GM19351 (cell line): Measurements from ENCODE around the gene SMIM15.
A peak's percentile ranks its signal among the peaks of the same experiment; 100 is the strongest.
"Not testable (repeated sequence)": the region's sequence is repeated elsewhere in the genome, so short reads cannot be mapped to it uniquely, and the experiment has no call there.

Experiments
- ATAC-seq: cut with Tn5 transposase; IDR thresholded peaks from one replicate; pipeline ENCODE4 v1.9.1; 2021; ENCODE audit warnings: mild to moderate bottlenecking, moderate library complexity; ENCODE audit not compliant: unreplicated experiment

SMIM15 gene, protein sequence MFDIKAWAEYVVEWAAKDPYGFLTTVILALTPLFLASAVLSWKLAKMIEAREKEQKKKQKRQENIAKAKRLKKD

DNA sequence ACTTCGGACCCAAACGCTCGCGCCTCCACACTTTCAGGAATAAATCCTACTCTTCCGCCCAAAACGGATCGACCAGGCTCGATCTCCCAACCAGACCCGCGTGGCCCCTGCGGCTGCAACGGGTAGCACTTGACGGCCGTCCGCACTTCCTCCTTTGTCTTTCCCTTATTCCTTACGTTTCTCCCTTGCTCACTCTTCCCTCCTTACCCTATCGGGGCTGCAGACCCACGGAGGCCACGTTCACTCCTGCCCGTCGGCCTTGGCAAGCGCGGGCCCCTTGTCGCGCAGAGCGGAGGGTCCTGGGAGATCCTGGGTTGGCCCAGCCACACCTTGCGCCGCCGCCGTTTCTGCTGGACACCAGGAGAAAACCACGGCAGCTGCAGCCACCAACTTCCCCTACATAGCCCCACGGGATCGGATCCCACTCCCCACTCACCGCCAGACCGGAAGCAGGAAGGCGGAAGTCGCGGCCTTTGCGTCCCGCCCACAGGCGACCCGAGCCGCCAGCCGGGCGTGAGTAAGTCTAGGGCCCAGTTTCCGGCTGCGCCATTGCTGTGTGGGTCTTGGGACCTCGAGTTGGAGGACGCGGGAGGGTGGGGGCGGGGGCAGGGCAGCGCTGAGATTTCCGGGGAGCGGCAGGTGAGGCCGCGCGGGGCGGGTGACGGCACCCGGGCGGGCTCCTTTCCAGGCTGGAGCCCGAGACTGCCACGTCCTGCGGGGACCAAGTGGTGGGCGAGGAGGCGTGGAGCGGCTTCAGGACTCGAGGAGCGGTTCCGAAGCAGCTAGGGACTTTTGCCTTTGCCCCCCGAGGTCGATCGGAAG is at the start of gene SMIM15:
SMIM15 (minus strand) TSS at position 459 of the 822 bp plus-strand sequence. CDS start 2,297 bp downstream, outside the sequence.
- ATAC-seq = peak; percentile 94

DNA sequence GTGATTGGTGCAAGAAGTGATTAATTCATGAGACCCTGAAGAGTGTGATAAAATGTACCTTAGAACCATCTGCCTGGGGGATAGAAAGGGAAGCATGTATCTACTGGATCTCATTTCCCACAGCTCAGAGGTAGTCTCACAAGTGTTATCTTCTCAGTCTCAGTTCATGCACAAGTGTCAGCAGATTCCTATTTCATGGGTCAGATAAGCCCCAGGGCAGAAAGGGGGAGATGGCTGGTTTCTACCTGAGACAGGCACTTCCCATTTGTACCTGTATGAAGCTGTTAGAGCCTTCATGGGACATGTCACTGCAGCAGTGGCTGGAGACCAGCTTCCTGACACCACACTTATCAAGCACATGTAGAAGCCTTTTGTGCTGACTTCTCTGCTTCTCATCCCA is 45.6 kb upstream of the SMIM15 start:
- no peak for ATAC-seq

DNA sequence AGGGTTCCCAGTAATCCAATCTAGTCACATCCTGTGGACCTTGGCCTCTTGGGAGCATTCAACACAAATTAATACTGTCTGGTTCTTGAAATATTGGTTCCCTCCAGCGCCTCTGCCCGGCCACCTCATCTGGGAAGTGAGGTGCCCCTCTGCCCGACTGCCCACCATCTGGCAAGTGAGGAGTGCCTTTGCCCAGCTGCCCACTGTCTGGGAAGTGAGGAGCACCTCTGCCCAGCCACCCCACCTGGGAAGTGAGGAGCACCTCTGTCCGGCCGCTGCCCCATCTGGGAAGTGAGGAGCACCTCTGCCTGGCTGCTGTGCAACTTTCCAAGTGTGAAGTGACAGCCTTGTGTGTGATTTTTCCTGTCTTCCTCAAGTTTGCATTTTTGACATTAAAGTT is 42.7 kb upstream of the SMIM15 start:
- ATAC-seq = no peak

DNA sequence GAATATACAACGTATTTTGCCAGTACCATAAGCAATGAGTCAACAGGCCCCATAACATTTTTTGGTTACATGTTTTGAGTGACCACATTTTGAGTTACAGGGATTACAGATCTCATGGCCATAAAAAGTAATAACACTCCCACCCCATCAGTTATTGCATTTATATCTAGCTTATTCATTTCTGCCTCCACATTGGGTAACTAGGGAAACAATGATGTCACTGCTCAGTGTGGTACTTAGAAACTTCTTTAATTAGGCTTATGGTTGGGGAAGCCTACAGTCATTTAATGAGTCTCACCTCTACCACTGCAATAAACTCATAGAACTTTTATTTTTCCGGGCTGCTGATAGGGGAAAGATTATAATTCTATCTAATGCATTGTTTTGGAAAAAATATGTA is 39.9 kb upstream of the SMIM15 start:
- ATAC-seq = peak; percentile 77

DNA sequence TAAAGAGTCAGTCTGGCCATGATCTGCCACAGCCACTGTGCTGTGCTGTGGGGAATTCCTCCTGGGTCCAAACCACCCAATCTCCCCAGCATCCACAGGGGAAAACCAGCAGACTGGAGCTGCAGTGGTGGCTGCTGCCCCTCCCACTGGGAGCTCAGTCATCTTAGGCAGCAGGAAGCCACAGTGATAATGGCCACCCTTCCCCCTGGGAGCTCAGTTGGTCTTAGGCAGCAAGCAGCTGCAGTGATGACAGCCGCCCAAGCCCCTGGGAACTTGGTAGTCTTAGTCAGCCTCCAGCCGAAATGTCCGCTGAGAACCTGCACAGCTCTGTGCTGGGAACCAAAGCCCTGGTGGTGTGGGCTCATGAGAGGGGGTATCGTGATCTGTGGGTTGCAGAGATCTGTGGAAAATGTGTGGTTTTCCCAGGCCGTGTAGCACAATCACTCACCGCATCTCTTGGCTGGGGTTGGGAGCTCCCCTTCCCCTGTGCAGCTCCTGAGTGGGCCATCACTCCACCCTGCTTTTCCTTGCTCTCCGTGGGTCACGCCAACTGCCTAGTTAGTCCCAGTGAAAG is 38.4 kb upstream of the SMIM15 start:
- peak; percentile 44 for ATAC-seq

DNA sequence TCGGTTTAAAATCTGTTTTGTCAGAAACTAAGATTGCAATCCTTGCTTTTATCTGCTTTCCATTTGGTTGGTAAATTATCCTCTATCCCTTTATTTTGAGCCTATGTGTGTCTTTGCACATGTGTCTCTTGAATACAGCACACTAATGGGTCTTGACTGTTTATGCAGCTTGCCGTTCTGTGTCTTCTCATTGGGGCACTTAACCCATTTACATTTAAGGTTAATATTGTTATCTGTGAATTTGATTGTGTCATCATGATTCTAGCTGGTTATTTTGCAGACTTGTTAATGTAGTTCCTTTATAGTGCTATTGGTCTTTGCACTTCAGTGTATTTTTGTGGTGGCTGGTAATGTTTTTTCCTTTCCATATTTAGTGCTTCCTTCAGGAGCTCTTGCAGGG is 36.3 kb upstream of the SMIM15 start:
- no peak for ATAC-seq

DNA sequence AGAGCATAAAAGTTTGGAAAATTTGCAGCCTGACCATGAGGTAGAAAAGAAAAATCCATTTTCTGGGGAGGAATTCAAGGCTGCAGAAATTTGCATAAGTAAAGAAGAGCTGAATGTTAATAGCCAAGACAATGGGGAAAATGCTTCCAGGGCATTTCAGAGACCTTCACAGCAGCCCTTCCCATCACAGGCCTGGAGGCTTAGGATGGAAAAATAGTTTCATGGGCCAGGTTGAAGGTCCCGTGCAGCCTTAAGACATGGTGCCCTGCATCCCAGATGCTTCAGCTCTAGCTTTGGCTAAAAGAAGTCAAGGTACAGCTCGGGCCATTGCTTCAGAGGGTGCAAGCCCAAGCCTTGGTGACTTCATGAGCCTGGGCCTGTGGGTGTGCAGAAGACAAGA is 25.6 kb upstream of the SMIM15 start:
- ATAC-seq = not testable (repeated sequence)

DNA sequence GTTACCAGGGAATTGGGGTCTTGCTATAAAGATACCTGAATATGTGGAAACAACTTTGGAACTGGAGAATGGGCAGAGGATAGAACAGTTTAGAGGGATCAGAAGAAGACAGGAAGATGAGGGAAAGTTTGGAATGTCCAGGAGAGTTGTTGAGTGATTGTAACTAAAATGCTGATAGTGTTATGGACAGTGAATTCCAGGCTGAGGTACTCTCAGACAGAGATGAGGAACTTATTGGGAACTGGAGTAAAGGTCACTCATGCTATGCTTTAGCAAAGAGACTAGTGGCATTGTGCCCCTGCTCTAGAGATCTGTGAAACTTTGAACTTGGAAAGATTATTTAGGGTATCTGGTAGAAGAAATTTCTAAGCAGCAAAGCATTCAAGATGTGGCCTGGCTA is 25.1 kb upstream of the SMIM15 start:
- ATAC-seq = not testable (repeated sequence)

DNA sequence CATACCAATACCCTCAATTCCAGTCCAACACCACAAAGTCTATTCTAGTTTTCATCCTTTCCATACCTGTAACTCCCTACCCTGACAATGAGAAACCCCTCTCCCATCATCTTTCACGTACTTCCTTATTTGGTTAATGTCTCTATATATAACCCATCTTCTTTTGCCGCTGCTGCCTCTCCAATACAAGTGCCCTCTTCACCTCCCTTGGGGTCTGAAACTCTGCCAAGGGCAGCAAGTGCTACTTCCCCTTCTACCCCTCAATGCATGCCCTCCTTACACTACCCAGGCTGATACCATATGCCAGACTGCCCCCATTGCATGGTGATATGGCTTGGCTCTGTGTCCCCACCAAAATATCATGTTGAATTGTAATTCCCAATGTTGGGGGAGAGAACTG is 24.4 kb upstream of the SMIM15 start:
- ATAC-seq = no peak

DNA sequence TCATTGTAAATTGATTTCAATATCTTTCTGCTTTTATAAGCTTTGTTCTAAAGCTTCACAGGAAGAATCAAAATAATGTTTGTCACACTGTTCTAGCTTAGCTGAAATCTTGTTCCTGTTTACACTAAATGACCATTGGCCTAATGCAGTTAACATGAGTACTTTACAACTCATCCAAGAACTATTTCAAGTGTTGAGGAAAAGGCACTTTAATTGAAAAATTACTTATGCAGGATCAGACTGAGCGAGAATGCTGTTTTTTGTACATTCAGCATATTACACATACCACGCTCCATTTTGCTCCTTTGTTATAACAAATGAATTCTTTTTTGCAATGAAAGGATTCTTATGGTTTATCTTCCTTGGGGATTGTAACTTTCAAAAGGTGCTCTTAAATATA is 22.4 kb upstream of the SMIM15 start:
- no peak for ATAC-seq

DNA sequence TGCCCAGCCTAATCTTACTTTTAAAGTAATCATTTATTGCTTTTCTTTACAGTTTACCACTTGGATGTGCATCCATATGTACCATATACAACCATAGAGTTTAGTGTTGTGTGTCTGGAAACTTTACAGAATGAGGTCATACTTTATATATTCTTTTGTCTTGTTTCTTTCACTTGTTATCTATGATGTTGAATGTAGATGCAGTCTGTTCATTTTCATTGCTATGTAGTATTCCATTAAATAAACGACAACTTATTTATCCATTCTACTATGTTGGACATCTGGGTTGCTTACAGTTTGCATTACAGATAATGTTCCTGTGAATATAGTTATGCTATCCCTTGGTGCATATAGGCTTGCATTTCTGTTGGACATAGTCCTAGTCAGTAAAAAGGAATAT is 21.3 kb upstream of the SMIM15 start:
- ATAC-seq = no peak

DNA sequence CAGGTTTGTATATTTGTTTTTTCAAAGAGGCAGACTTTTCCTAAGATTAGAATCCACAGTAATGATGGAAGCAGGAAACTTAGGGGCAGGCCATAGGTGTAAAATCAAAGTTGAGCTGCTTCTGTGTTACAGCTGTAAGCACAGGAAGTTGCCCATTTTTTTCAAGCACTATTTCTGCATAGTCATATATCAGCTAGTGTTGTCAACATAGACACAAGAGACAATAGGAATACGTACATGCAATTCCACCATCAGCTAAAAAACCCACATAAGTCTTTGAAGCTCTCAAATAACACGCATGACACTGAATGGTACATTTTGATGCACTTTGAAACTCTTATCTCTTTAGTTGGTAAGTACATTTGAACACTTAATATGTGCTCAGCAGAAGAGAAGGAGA is 20.2 kb upstream of the SMIM15 start:
- no peak for ATAC-seq

DNA sequence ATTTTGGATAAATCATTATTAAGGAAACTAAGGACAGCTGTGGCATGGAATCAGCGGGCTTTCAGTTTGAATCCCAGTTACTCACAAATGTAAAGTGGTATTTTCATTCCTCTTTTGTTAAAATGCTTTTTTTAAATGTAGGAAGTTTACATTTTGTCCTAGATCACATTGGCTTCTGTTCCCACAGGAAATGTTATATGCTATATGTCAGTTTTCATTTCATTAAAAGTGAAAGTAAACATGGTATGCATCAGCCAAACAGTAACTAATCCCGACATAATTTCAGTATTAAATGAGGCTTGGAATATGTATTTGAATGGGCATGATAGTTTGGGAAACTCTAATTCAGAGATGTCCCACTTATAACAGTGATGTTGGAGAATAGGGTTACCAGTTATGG is 18.6 kb upstream of the SMIM15 start:
- no peak for ATAC-seq

DNA sequence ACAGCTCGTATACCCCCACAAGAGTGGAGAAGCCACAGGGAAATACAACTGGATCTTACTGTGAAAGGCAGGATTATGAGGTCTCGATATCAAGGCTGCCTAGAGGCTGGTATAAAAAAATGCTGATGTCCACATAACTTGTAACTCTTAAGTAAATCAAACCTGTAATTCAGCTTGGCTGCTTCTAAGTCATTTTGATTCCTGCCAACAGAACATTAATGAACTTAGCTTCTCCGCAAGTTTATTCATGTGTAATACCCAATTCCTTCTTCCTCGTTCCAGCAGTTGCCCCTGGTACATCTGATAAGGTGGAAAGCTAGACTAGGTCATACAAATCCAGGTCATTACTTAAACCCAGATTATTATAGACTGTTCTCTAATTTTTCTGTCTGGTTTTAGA is 16.4 kb upstream of the SMIM15 start:
- no peak for ATAC-seq

DNA sequence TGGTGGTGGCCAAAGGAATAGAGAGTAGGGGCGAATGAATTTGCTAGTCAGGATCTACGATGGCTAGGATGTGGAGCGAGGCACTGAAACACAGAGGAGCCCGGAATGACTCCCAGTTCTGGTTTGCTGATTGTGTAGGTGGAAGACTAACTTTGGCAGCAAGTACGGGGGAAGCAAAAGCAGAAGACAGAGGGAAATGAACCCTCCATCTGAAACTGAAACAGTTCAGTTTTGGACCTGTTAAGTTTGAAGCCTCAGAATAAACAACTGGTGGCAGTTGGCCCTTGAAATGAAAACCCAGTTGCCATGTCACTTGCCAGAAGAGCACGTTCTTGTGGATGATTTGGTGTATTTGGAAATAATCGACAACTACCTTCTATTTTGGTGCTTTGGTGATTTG is 15.4 kb upstream of the SMIM15 start:
- ATAC-seq = peak; percentile 98

DNA sequence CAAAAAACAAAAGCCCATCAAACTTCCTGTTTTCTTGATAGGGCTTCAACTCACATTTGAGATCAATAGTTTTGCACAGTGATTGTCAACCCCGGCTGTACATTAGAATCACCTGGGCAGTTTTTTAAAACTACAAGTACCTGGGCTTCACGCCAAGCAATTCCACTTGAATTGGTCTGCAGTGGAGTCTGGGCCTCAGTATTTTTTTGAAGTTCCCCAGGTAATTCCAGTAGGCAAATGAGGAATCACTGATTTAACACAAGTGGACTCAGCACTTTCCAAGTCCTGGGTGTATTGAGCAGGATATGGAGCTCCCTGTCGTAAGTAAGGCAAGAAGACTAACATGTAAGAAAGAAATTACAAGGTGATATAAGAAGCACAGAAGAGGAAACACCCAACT is 14.8 kb upstream of the SMIM15 start:
- ATAC-seq = no peak

DNA sequence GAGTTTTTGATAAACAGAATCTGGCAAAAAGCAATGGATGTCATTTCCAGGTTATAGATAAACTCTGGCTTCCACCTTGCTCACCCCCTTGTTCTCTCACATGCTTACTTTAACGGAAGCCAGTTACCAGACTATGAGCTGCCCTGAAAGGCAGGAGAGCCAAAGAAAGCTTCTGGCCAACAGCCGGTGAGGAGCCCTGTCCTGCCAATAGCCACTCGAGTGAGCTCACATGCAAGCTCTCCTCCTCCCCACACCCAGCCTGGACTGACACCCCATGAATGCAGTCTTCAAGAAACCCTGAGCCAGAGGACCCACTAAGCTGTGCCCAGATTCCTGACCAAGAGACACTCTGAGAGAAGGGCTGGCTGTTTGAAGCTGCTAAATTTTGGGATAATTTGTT is 14.4 kb upstream of the SMIM15 start:
- ATAC-seq = no peak

DNA sequence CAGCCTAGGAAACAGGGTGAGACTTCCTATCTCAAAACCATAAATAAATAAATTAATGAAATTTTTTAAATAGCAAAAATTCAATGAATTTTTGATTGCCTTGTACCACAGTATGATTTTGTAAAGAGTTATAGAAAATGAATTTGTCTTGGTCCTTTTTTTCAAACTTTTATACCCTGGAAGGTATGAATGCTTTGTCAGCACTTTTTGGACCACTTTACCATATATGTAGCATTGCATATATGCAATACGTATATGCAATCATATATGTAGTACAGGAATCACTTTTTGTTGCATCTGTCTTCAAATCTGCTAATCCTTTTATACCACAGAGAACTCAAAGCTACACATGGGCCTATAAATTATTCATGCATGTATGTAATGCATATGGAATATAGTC is 9.2 kb upstream of the SMIM15 start:
- ATAC-seq = no peak

DNA sequence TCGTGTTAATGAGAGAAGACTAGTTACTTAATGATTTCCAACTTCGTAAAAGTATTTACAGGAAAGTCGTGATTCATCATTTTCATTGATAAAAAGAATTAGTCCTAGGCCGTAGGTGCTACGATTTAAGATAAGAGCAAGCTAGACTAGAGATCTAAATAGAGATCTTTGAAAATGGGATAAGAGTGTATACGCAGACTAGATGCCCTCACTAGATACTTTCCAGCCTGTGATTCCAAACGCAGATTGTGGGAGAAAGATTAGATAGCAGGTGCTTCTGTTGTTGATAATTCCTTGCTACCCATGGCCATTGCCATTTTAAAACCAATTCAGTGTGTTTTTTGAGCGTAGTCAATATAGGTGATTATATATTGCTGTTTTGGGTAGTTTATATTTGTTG is 6.7 kb upstream of the SMIM15 start:
- ATAC-seq = no peak

DNA sequence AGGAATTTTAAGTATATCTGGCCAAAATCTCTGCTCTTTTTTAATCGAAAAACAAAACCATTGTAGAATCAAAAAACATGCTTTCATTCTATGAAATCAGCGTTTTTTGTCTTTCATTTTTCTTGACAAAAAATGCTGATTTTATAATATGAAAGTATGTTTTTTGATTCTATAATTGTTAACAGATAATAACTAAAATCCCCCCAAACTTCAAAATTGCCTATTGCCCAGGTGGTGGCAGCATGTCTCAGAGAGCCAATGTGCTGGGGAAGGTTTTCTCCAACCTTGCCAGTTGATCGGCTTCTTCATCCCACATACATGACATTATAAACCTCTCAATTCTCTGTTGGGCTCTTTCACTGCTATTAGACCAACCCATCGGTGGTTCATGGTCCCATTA is 5.1 kb upstream of the SMIM15 start:
- no peak for ATAC-seq

DNA sequence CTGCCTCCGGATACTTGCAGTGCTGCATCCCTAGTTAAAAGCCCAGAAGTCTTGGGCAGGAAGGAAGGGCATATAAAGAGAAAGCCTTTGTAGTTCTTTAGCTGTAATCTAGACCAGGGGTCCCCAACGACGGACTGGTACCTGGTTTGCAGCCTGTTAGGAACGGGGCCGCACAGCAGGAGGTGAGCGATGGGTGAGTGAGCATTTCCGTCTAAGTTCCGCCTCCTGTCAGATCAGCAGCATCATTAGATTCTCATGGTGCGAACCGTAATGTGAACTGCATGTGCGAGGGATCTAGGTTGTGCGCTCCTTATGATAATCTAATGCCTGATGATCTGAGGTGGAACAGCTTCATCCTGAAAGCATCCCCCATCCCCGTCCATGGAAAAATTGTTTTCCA is 1.6 kb upstream of the SMIM15 start:
- no peak for ATAC-seq

DNA sequence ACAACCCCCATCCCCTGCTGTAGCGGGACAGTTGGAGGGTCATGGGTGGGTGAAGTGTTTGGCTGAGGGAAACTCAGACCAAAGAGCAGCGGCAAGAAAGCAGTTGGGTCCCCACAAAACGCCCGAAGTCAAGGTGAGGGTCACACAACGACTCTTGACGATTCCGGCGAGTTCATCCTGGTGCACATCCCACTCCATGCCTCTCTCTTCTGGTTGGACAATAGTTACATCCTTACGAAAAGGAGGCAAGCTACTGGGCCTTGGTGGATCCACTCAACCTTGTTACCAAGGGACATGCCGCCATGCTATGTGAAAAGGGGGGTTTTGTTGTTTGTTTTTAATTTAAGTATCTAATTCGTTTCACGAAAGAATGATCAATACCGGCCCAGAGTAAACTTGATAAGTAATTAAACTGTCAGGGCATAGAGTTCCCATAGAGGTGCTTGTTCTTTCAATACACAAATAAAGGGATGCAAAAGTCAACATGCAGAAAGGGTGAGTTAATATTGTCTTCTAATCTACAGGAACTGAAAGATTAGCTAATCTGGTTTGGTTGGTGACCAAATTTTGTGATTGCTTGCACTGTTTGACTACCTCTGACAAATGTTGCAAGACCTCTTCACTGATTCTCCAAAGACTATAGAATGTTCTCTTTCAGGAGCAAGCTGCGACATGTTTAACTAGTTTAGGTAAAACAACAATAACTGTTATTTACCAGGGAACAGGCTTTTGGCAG is 732 bp upstream of the SMIM15 start:
- ATAC-seq = no peak
